Panc1 (cell line): Measurements from ENCODE around the gene HGF.

ENCODE experiments used
- POLR2AphosphoS5 ChIP-seq: IDR thresholded peaks from 2 replicates; pipeline ENCODE4 v1.6.1; 2012; ENCODE audit warnings: mild to moderate bottlenecking, low read depth, low read length, moderate library complexity
- SIN3A ChIP-seq: IDR thresholded peaks from 2 replicates; pipeline ENCODE4 v1.6.1; 2012; ENCODE audit warnings: low read depth, mild to moderate bottlenecking, low read length, moderate library complexity, borderline replicate concordance; ENCODE audit not compliant: insufficient read depth
- TCF7L2 ChIP-seq: IDR thresholded peaks from 2 replicates; pipeline ENCODE4 v1.6.1; 2011; ENCODE audit warnings: mild to moderate bottlenecking, low read depth, low read length, inconsistent platforms
- TF ChIP-seq, protein P1 (sequence below), 2 experiments: IDR thresholded peaks; 2 replicates each; pipeline ENCODE4 v1.6.1; 2011 to 2012; ENCODE audit warnings: low read depth in 2 of 2, control low read depth in 1 of 2, low read length in 1 of 2, mild to moderate bottlenecking in 1 of 2, moderate library complexity in 1 of 2; ENCODE audit not compliant: insufficient read depth in 1 of 2
- TF ChIP-seq, protein P2 (sequence below): fragments of 450-650 bp; IDR thresholded peaks from 2 replicates; pipeline ENCODE4 v1.5.1; 2017; ENCODE audit warnings: mild to moderate bottlenecking

DNA sequence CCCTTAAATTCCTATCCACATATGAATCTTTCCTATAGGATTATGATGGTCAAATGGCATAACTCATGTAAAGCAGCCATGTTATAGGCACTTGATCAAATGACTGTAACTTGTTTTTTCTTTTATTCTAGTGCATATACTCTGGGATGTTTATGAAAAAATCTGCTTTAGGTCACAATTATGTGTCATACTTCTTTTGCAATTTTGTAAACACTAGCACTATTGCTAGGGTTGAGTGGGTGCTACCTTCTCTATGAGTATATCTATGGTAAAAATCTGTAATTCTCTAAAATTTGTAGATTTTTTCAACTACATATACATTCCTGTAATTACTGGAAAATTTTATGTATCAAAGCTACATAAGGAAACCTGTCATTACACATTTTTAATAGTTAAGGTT is 50.0 kb downstream of the HGF start:
- TF ChIP-seq, protein P1, sequence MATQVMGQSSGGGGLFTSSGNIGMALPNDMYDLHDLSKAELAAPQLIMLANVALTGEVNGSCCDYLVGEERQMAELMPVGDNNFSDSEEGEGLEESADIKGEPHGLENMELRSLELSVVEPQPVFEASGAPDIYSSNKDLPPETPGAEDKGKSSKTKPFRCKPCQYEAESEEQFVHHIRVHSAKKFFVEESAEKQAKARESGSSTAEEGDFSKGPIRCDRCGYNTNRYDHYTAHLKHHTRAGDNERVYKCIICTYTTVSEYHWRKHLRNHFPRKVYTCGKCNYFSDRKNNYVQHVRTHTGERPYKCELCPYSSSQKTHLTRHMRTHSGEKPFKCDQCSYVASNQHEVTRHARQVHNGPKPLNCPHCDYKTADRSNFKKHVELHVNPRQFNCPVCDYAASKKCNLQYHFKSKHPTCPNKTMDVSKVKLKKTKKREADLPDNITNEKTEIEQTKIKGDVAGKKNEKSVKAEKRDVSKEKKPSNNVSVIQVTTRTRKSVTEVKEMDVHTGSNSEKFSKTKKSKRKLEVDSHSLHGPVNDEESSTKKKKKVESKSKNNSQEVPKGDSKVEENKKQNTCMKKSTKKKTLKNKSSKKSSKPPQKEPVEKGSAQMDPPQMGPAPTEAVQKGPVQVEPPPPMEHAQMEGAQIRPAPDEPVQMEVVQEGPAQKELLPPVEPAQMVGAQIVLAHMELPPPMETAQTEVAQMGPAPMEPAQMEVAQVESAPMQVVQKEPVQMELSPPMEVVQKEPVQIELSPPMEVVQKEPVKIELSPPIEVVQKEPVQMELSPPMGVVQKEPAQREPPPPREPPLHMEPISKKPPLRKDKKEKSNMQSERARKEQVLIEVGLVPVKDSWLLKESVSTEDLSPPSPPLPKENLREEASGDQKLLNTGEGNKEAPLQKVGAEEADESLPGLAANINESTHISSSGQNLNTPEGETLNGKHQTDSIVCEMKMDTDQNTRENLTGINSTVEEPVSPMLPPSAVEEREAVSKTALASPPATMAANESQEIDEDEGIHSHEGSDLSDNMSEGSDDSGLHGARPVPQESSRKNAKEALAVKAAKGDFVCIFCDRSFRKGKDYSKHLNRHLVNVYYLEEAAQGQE (IDR thresholded peaks at IDR 0.05; ENCODE audit: insufficient read depth in 1 of 2, low read depth in 2 of 2, low read length in 1 of 2): no peak
- TF ChIP-seq, protein P2, sequence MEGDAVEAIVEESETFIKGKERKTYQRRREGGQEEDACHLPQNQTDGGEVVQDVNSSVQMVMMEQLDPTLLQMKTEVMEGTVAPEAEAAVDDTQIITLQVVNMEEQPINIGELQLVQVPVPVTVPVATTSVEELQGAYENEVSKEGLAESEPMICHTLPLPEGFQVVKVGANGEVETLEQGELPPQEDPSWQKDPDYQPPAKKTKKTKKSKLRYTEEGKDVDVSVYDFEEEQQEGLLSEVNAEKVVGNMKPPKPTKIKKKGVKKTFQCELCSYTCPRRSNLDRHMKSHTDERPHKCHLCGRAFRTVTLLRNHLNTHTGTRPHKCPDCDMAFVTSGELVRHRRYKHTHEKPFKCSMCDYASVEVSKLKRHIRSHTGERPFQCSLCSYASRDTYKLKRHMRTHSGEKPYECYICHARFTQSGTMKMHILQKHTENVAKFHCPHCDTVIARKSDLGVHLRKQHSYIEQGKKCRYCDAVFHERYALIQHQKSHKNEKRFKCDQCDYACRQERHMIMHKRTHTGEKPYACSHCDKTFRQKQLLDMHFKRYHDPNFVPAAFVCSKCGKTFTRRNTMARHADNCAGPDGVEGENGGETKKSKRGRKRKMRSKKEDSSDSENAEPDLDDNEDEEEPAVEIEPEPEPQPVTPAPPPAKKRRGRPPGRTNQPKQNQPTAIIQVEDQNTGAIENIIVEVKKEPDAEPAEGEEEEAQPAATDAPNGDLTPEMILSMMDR: no peak
- TF ChIP-seq POLR2AphosphoS5 (no peak), TCF7L2 (no peak), SIN3A (no peak)
